IPS DF 6.9 (cell line): Measurements from ENCODE around the gene AGPAT4.
"Not testable (repeated sequence)": the region's sequence is repeated elsewhere in the genome, so short reads cannot be mapped to it uniquely, and the experiment has no call there.

Experiments
- DNase-seq: peaks from one replicate; pipeline ENCODE4 v3.0.0-alpha.2; 2013; ENCODE audit warnings: low read depth, low spot score
- H3K27ac ChIP-seq: one replicate; pipeline ENCODE4 v1.5.1; 2013; ENCODE audit warnings: low read length, control low read depth
- H3K27me3 ChIP-seq: 2 replicates; pipeline ENCODE4 v1.6.1; 2013; ENCODE audit warnings: mild to moderate bottlenecking, low read length; ENCODE audit not compliant: control insufficient read depth, insufficient read depth
- H3K36me3 ChIP-seq: 2 replicates; pipeline ENCODE4 v1.6.1; 2013; ENCODE audit warnings: low read length; ENCODE audit not compliant: control insufficient read depth, insufficient read depth
- H3K4me1 ChIP-seq: 2 replicates; pipeline ENCODE4 v1.6.1; 2013; ENCODE audit warnings: low read length; ENCODE audit not compliant: control insufficient read depth, insufficient read depth
- H3K4me3 ChIP-seq: 2 replicates; pipeline ENCODE4 v1.5.1; 2013; ENCODE audit warnings: mild to moderate bottlenecking, low read length
- H3K9me3 ChIP-seq: 2 replicates; pipeline ENCODE4 v1.6.1; 2013; ENCODE audit warnings: low read length, inconsistent platforms; ENCODE audit not compliant: control insufficient read depth, insufficient read depth
- WGBS: extraction: QIAGEN DNeasy Blood & Tissue Kit; methylation state at CpG from one replicate; pipeline ENCODE4 v1.1.7; 2013; ENCODE audit warnings: mixed read lengths, missing lambda C conversion rate; ENCODE audit not compliant: insufficient read length, insufficient coverage; 5-methylcytosine and 5-hydroxymethylcytosine counted together

Gene AGPAT4

GRCh38 chr6:161191007-161191406 is 82.9 kb downstream of the AGPAT4 start:
- Histone ChIP-seq H3K27me3 (no peaks in the 10 kb centered on the region), H3K4me1 (no peaks in the 10 kb centered on the region), H3K27ac (no peak overlapping the region), H3K4me3 (no peak overlapping the region), H3K9me3 (no peaks in the 10 kb centered on the region), H3K36me3 (no peaks in the 10 kb centered on the region)
- WGBS: no CpG with 5 or more reads among the region's 2 CpGs
- no peak for DNase-seq

- DNase-seq: no peak
- no CpG with 5 or more reads among the region's 4 CpGs for WGBS
- H3K4me3 ChIP-seq: no peak overlapping the region
- H3K27ac ChIP-seq: no peak overlapping the region
- H3K9me3 ChIP-seq: no peaks in the 10 kb centered on the region
- no peaks in the 10 kb centered on the region for H3K4me1 ChIP-seq
- no peaks in the 10 kb centered on the region for H3K36me3 ChIP-seq
- no peaks in the 10 kb centered on the region for H3K27me3 ChIP-seq
Observed at GRCh38 chr6:161189891-161190290, 84.0 kb downstream of the AGPAT4 start.

- no CpG with 5 or more reads among the region's 19 CpGs for WGBS
- Histone ChIP-seq H3K4me3 (no peak overlapping the region), H3K27me3 (no peaks in the 10 kb centered on the region), H3K4me1 (no peaks in the 10 kb centered on the region), H3K9me3 (no peaks in the 10 kb centered on the region), H3K27ac (no peak overlapping the region), H3K36me3 (no peaks in the 10 kb centered on the region)
- DNase-seq: no peak
Observed at GRCh38 chr6:161188547-161189465, 85.1 kb downstream of the AGPAT4 start.

GRCh38 chr6:161186173-161186769 is 87.6 kb downstream of the AGPAT4 start:
- Histone ChIP-seq H3K4me3 (no peak overlapping the region), H3K36me3 (no peaks in the 10 kb centered on the region), H3K4me1 (no peaks in the 10 kb centered on the region), H3K9me3 (no peaks in the 10 kb centered on the region), H3K27me3 (no peaks in the 10 kb centered on the region), H3K27ac (no peak overlapping the region)
- no peak for DNase-seq
- no CpG with 5 or more reads among the region's 17 CpGs for WGBS

- Histone ChIP-seq H3K4me1 (no peaks in the 10 kb centered on the region), H3K9me3 (peaks cover 3% of the 10 kb centered on the region), H3K36me3 (0 out of 2 replicates have a peak, but pooled peaks cover 7% of the 10 kb centered on the region), H3K4me3 (no peak overlapping the region), H3K27me3 (no peaks in the 10 kb centered on the region), H3K27ac (no peak overlapping the region)
- DNase-seq: no peak
- WGBS: no CpG with 5 or more reads among the region's 8 CpGs
Observed at GRCh38 chr6:161181121-161181520, 92.7 kb downstream of the AGPAT4 start.

- not testable (repeated sequence) for H3K27ac ChIP-seq, H3K4me3 ChIP-seq
- WGBS: no CpG with 5 or more reads among the region's 14 CpGs
Observed at GRCh38 chr6:161178155-161178554, 95.7 kb downstream of the AGPAT4 start.

GRCh38 chr6:161176428-161176827 is 97.4 kb downstream of the AGPAT4 start:
- DNase-seq, H3K4me1 ChIP-seq, H3K36me3 ChIP-seq, H3K4me3 ChIP-seq, H3K9me3 ChIP-seq, H3K27me3 ChIP-seq, H3K27ac ChIP-seq: not testable (repeated sequence)
- WGBS: no CpG with 5 or more reads among the region's 3 CpGs

More at GRCh38 chr6:161178155-161178554, 95.7 kb downstream of the AGPAT4 start:
- not testable (repeated sequence) for H3K36me3 ChIP-seq, H3K9me3 ChIP-seq, DNase-seq, H3K27me3 ChIP-seq, H3K4me1 ChIP-seq

GRCh38 chr6:161172769-161173168 is 101.1 kb downstream of the AGPAT4 start:
- H3K36me3 ChIP-seq, H3K4me3 ChIP-seq, H3K27me3 ChIP-seq, H3K4me1 ChIP-seq, H3K9me3 ChIP-seq, DNase-seq, H3K27ac ChIP-seq: not testable (repeated sequence)
- no CpG with 5 or more reads among the region's 1 CpG for WGBS

- Histone ChIP-seq H3K4me1 (peaks cover 7% of the 10 kb centered on the region), H3K4me3 (no peak overlapping the region), H3K27me3 (no peaks in the 10 kb centered on the region), H3K36me3 (no peaks in the 10 kb centered on the region), H3K27ac (no peak overlapping the region), H3K9me3 (no peaks in the 10 kb centered on the region)
- no CpG with 5 or more reads among the region's 2 CpGs for WGBS
- no peak for DNase-seq
Observed at GRCh38 chr6:161171207-161171606, 102.7 kb downstream of the AGPAT4 start.

GRCh38 chr6:161169696-161170095 is 104.2 kb downstream of the AGPAT4 start:
- no CpG with 5 or more reads among the region's 4 CpGs for WGBS
- no peak for DNase-seq
- Histone ChIP-seq H3K27ac (no peak overlapping the region), H3K4me1 (peaks cover 7% of the 10 kb centered on the region), H3K36me3 (no peaks in the 10 kb centered on the region), H3K4me3 (no peak overlapping the region), H3K9me3 (no peaks in the 10 kb centered on the region), H3K27me3 (no peaks in the 10 kb centered on the region)
